ENCODE measurements around the gene FCN1.

GRCh38 chr9:134948149-134948548, 30.4 kb upstream of the FCN1 start:
- TF ChIP-seq CTCF (IDR thresholded peaks at IDR 0.05) (no peak), POLR2A (IDR thresholded peaks at IDR 0.05) (no peak), POLR2AphosphoS5 (IDR thresholded peaks at IDR 0.05) (no peak)

All from breast epithelium (tissue), 3 donors.